ENCODE measurements around the gene DNAJC21.
A peak's percentile ranks its signal among the peaks of the same experiment; 100 is the strongest.

The DNAJC21 gene

GRCh38 chr5:34915856-34916192 is 13.5 kb upstream of the DNAJC21 start:
- ATAC-seq: peak; percentile 5
- TF ChIP-seq ZFP3 (CRISPR knock-in tag; IDR thresholded peaks at IDR 0.05) (no peak), ZNF70 (CRISPR knock-in tag; IDR thresholded peaks at IDR 0.05) (no peak), ARNTL (CRISPR knock-in tag; IDR thresholded peaks at IDR 0.05; ENCODE audit: borderline replicate concordance, low read depth) (no peak), SNAI2 (CRISPR knock-in tag; IDR thresholded peaks at IDR 0.05) (no peak), ZC3H10 (CRISPR knock-in tag; IDR thresholded peaks at IDR 0.05) (no peak), CSRNP3 (CRISPR knock-in tag; IDR thresholded peaks at IDR 0.05) (no peak), GLIS3 (CRISPR knock-in tag; IDR thresholded peaks at IDR 0.05) (no peak), TSHZ2 (CRISPR knock-in tag; IDR thresholded peaks at IDR 0.05) (no peak), CREB5 (CRISPR knock-in tag; IDR thresholded peaks at IDR 0.05; ENCODE audit: low read depth) (no peak), PATZ1 (CRISPR knock-in tag; IDR thresholded peaks at IDR 0.05; ENCODE audit: borderline replicate concordance) (no peak), ZNF565 (CRISPR knock-in tag; conservative IDR thresholded peaks at IDR 0.05; ENCODE audit: low read depth) (no peak), BACH2 (CRISPR knock-in tag; IDR thresholded peaks at IDR 0.05; ENCODE audit: borderline replicate concordance) (no peak), ISL1 (CRISPR knock-in tag; IDR thresholded peaks at IDR 0.05) (no peak), ESRRG (CRISPR knock-in tag; IDR thresholded peaks at IDR 0.05) (no peak), TCF4 (CRISPR knock-in tag; IDR thresholded peaks at IDR 0.05; ENCODE audit: borderline replicate concordance) (no peak), TOX (CRISPR knock-in tag; IDR thresholded peaks at IDR 0.05; ENCODE audit: borderline replicate concordance) (no peak)
- TF ChIP-seq, protein P1, sequence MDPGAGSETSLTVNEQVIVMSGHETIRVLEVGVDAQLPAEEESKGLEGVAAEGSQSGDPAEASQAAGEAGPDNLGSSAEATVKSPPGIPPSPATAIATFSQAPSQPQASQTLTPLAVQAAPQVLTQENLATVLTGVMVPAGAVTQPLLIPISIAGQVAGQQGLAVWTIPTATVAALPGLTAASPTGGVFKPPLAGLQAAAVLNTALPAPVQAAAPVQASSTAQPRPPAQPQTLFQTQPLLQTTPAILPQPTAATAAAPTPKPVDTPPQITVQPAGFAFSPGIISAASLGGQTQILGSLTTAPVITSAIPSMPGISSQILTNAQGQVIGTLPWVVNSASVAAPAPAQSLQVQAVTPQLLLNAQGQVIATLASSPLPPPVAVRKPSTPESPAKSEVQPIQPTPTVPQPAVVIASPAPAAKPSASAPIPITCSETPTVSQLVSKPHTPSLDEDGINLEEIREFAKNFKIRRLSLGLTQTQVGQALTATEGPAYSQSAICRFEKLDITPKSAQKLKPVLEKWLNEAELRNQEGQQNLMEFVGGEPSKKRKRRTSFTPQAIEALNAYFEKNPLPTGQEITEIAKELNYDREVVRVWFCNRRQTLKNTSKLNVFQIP (CRISPR knock-in tag; IDR thresholded peaks at IDR 0.05; ENCODE audit: borderline replicate concordance, low read depth): no peak

DNA sequence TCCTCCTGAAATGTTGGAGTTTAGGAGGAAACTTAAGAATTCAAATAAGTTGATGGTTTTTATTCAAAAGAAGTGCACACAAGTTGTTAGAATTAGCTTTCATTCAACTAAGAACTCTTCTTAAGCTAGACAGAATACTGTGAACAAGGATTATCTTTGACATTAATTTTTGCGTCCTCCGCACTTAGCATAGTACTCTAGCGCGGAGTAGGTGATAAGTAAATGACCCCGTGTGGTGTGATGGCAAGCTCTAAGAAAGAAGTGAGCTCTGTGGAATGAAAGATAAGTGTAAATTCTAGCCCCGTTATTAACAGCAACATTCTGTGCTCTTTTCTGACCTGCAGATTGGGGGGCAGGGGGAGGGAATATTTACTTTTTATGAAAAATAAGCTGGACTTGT is 12.8 kb upstream of the DNAJC21 start:
- no peak for ATAC-seq
- no peak for TF ChIP-seq ZC3H10 (CRISPR knock-in tag; IDR thresholded peaks at IDR 0.05)
- TF ChIP-seq ARNTL (CRISPR knock-in tag; IDR thresholded peaks at IDR 0.05; ENCODE audit: borderline replicate concordance, low read depth): no peak
- TF ChIP-seq ZFP3 (CRISPR knock-in tag; IDR thresholded peaks at IDR 0.05): no peak
- TF ChIP-seq, protein P1 (CRISPR knock-in tag; IDR thresholded peaks at IDR 0.05; ENCODE audit: borderline replicate concordance, low read depth): no peak
- no peak for TF ChIP-seq PATZ1 (CRISPR knock-in tag; IDR thresholded peaks at IDR 0.05; ENCODE audit: borderline replicate concordance)
- no peak for TF ChIP-seq CREB5 (CRISPR knock-in tag; IDR thresholded peaks at IDR 0.05; ENCODE audit: low read depth)
- TF ChIP-seq ZFP30 (CRISPR knock-in tag; IDR thresholded peaks at IDR 0.05): no peak
- TF ChIP-seq TOX (CRISPR knock-in tag; IDR thresholded peaks at IDR 0.05; ENCODE audit: borderline replicate concordance): no peak
- no peak for TF ChIP-seq TSHZ2 (CRISPR knock-in tag; IDR thresholded peaks at IDR 0.05)
- no peak for TF ChIP-seq ISL1 (CRISPR knock-in tag; IDR thresholded peaks at IDR 0.05)
- no peak for TF ChIP-seq CSRNP3 (CRISPR knock-in tag; IDR thresholded peaks at IDR 0.05)
